PC-3 (cell line): Measurements from ENCODE around the gene BRIP1.

Source experiments
- CTCF ChIP-seq: fragments of 300-600 bp; sonication (generic); conservative IDR thresholded peaks from 2 replicates; pipeline ENCODE4 v1.5.1; 2017; ENCODE audit warnings: antibody characterized with exemption, low read depth, mild to moderate bottlenecking, low read length
- EZH2 ChIP-seq: fragments of 300-600 bp; sonication (generic); IDR thresholded peaks from one replicate; pipeline ENCODE4 v1.6.1; 2017; ENCODE audit warnings: antibody characterized with exemption, mild to moderate bottlenecking, low read length; ENCODE audit not compliant: unreplicated experiment

GRCh38 chr17:61782683-61783082 lies 80.6 kb downstream of the BRIP1 start:
- TF ChIP-seq EZH2 = no peak
- no peak for TF ChIP-seq CTCF
